HG02943 (cell line): ENCODE data around the gene KCNJ3.

ENCODE experiments used
- ATAC-seq: cut with Tn5 transposase; IDR thresholded peaks from one replicate; pipeline ENCODE4 v1.9.1; 2021; ENCODE audit warnings: mild to moderate bottlenecking, low read depth, moderate library complexity; ENCODE audit not compliant: unreplicated experiment

KCNJ3 gene

GRCh38 chr2:154704991-154705390 lies 6.5 kb downstream of the KCNJ3 start:
- ATAC-seq = no peak

- no peak for ATAC-seq
Observed at GRCh38 chr2:154706660-154707059, 8.2 kb downstream of the KCNJ3 start.

- ATAC-seq = no peak
Observed at GRCh38 chr2:154707994-154708575, 9.6 kb downstream of the KCNJ3 start.

GRCh38 chr2:154709215-154709614 lies 10.7 kb downstream of the KCNJ3 start:
- no peak for ATAC-seq

GRCh38 chr2:154710078-154710477 lies 11.6 kb downstream of the KCNJ3 start:
- no peak for ATAC-seq

GRCh38 chr2:154710685-154711084 lies 12.2 kb downstream of the KCNJ3 start:
- ATAC-seq = no peak

GRCh38 chr2:154713675-154714074 lies 15.2 kb downstream of the KCNJ3 start:
- ATAC-seq = no peak

GRCh38 chr2:154720651-154721050 lies 22.2 kb downstream of the KCNJ3 start:
- no peak for ATAC-seq

GRCh38 chr2:154724194-154724797 lies 25.8 kb downstream of the KCNJ3 start:
- no peak for ATAC-seq

- no peak for ATAC-seq
Observed at GRCh38 chr2:154740361-154740760, 41.9 kb downstream of the KCNJ3 start.

- no peak for ATAC-seq
Observed at GRCh38 chr2:154758871-154759270, 60.4 kb downstream of the KCNJ3 start.

GRCh38 chr2:154762638-154763037 lies 64.1 kb downstream of the KCNJ3 start:
- no peak for ATAC-seq

- ATAC-seq = no peak
Observed at GRCh38 chr2:154771664-154772284, 73.3 kb downstream of the KCNJ3 start.

GRCh38 chr2:154776825-154777224 lies 78.3 kb downstream of the KCNJ3 start:
- ATAC-seq = no peak

- no peak for ATAC-seq
Observed at GRCh38 chr2:154794406-154794805, 95.9 kb downstream of the KCNJ3 start.

- ATAC-seq = no peak
Observed at GRCh38 chr2:154795651-154796050, 97.2 kb downstream of the KCNJ3 start.

- ATAC-seq = no peak
Observed at GRCh38 chr2:154804451-154804850, 106.0 kb downstream of the KCNJ3 start.

GRCh38 chr2:154813636-154814035 lies 115.1 kb downstream of the KCNJ3 start:
- ATAC-seq = no peak

- ATAC-seq = no peak
Observed at GRCh38 chr2:154814856-154815255, 116.4 kb downstream of the KCNJ3 start.

- ATAC-seq = no peak
Observed at GRCh38 chr2:154825358-154825757, 126.9 kb downstream of the KCNJ3 start.

- no peak for ATAC-seq
Observed at GRCh38 chr2:154826827-154827226, 128.3 kb downstream of the KCNJ3 start.

GRCh38 chr2:154827286-154827685 lies 128.8 kb downstream of the KCNJ3 start:
- ATAC-seq = no peak
